ENCODE results near the gene CELSR1. TPM values are rescaled to one million over a fixed set of nuclear protein-coding genes. Genes with fewer than 3 reads are reported as not detected.

The CELSR1 gene
- total RNA-seq, 1 donor from 2014 or later, result 7.7 TPM

GRCh38 chr22:46574993-46575910 is 37.8 kb upstream of the CELSR1 start:
- peaks cover 21% of the 10 kb centered on the region for H3K4me1 Mint-ChIP-seq (ENCODE audit: unreplicated experiment)
- no peaks in the 10 kb centered on the region for H3K9me3 Mint-ChIP-seq (ENCODE audit: unreplicated experiment)
- H3K27ac Mint-ChIP-seq (ENCODE audit: unreplicated experiment), result peak overlapping the region; percentile 97
- DNase-seq (ENCODE audit: low spot score), result peak; percentile 64
- peaks cover 17% of the 10 kb centered on the region for H3K27me3 Mint-ChIP-seq (ENCODE audit: unreplicated experiment)
- peaks cover 4% of the 10 kb centered on the region for H3K36me3 Mint-ChIP-seq (ENCODE audit: low read depth, unreplicated experiment)
- H3K4me3 Mint-ChIP-seq (ENCODE audit: unreplicated experiment), result peak overlapping the region; percentile 79
- TF ChIP-seq CTCF (IDR thresholded peaks at IDR 0.05; ENCODE audit: unreplicated experiment), result no peak

GRCh38 chr22:46574438-46574992 is 37.1 kb upstream of the CELSR1 start:
- peaks cover 16% of the 10 kb centered on the region for H3K27me3 Mint-ChIP-seq (ENCODE audit: unreplicated experiment)
- peaks cover 4% of the 10 kb centered on the region for H3K36me3 Mint-ChIP-seq (ENCODE audit: low read depth, unreplicated experiment)
- peak overlapping the region; percentile 97 for H3K27ac Mint-ChIP-seq (ENCODE audit: unreplicated experiment)
- peak overlapping the region; percentile 79 for H3K4me3 Mint-ChIP-seq (ENCODE audit: unreplicated experiment)
- H3K9me3 Mint-ChIP-seq (ENCODE audit: unreplicated experiment), result no peaks in the 10 kb centered on the region
- no peak for DNase-seq (ENCODE audit: low spot score)
- TF ChIP-seq CTCF (IDR thresholded peaks at IDR 0.05; ENCODE audit: unreplicated experiment), result no peak
- peaks cover 21% of the 10 kb centered on the region for H3K4me1 Mint-ChIP-seq (ENCODE audit: unreplicated experiment)

- Mint-ChIP-seq H3K27me3 (ENCODE audit: unreplicated experiment) (peaks cover 16% of the 10 kb centered on the region), H3K27ac (ENCODE audit: unreplicated experiment) (peak overlapping the region; percentile 97), H3K36me3 (ENCODE audit: low read depth, unreplicated experiment) (peaks cover 4% of the 10 kb centered on the region), H3K9me3 (ENCODE audit: unreplicated experiment) (no peaks in the 10 kb centered on the region), H3K4me3 (ENCODE audit: unreplicated experiment) (no peak overlapping the region), H3K4me1 (ENCODE audit: unreplicated experiment) (peaks cover 21% of the 10 kb centered on the region)
- no peak for TF ChIP-seq CTCF (IDR thresholded peaks at IDR 0.05; ENCODE audit: unreplicated experiment)
- no peak for DNase-seq (ENCODE audit: low spot score)
Measured at GRCh38 chr22:46573781-46574437, 36.5 kb upstream of the CELSR1 start.

GRCh38 chr22:46572911-46573780 is 35.7 kb upstream of the CELSR1 start:
- no peak for DNase-seq (ENCODE audit: low spot score)
- Mint-ChIP-seq H3K4me1 (ENCODE audit: unreplicated experiment) (peaks cover 21% of the 10 kb centered on the region), H3K27ac (ENCODE audit: unreplicated experiment) (no peak overlapping the region), H3K4me3 (ENCODE audit: unreplicated experiment) (no peak overlapping the region), H3K27me3 (ENCODE audit: unreplicated experiment) (peaks cover 16% of the 10 kb centered on the region), H3K36me3 (ENCODE audit: low read depth, unreplicated experiment) (peaks cover 4% of the 10 kb centered on the region), H3K9me3 (ENCODE audit: unreplicated experiment) (no peaks in the 10 kb centered on the region)
- TF ChIP-seq CTCF (IDR thresholded peaks at IDR 0.05; ENCODE audit: unreplicated experiment), result no peak

Measured in endothelial cell (in vitro differentiated cells).